Lower lobe of right lung (tissue), 2 donors: Measurements from ENCODE around the gene S100B. TPM values are rescaled to one million over a fixed set of nuclear protein-coding genes. Genes with fewer than 3 reads are reported as not detected.

ENCODE experiments used
- ATAC-seq, 2 donors: fragments of 200-7000 bp; cut with Tn5 transposase; one replicate each; pipeline ENCODE4 v1.9.1; 2020 to 2022; ENCODE audit warnings: mild to moderate bottlenecking in 2 of 2, moderate library complexity in 2 of 2
- DNase-seq: peaks from one replicate; pipeline ENCODE4 v3.0.0-alpha.2; 2020
- H3K27ac ChIP-seq: fragments of 200-600 bp; one replicate; pipeline ENCODE4 v1.8.0; 2022
- H3K27me3 ChIP-seq: fragments of 200-600 bp; one replicate; pipeline ENCODE4 v1.8.0; 2022; ENCODE audit warnings: low read depth
- H3K36me3 ChIP-seq: fragments of 200-600 bp; one replicate; pipeline ENCODE4 v1.8.0; 2022; ENCODE audit warnings: mild to moderate bottlenecking
- H3K4me1 ChIP-seq: fragments of 200-600 bp; one replicate; pipeline ENCODE4 v1.8.0; 2022
- H3K4me3 ChIP-seq: fragments of 200-600 bp; one replicate; pipeline ENCODE4 v1.8.0; 2022; ENCODE audit warnings: mild to moderate bottlenecking
- H3K9me3 ChIP-seq: fragments of 200-600 bp; one replicate; pipeline ENCODE4 v1.8.0; 2022
- intact Hi-C: fragments of 100-400 bp; cut with DNase I; formaldehyde crosslinking; loops from one replicate; pipeline ENCODE4 v1.11.0; 2022
- total RNA-seq: library from RNA; stranded (reverse); fragmentation: NEBNext Ultra II Directional; extraction: Animal tissue kit (Norgen Biotek cat#: 25700); gene quantifications from one replicate; pipeline ENCODE4 v1.2.1, GENCODE V29; 2021
- TF ChIP-seq, protein P1 (sequence below): fragments of 200-600 bp; IDR thresholded peaks from one replicate; pipeline ENCODE4 v1.8.0; 2022; ENCODE audit warnings: antibody characterized with exemption, mild to moderate bottlenecking
- donor health status: DM: no; HTN: yes; CAD: no; lungs with severe emphysema.

S100B gene
- total RNA-seq, 1 donor from 2014 or later, result 4.5 TPM

DNA sequence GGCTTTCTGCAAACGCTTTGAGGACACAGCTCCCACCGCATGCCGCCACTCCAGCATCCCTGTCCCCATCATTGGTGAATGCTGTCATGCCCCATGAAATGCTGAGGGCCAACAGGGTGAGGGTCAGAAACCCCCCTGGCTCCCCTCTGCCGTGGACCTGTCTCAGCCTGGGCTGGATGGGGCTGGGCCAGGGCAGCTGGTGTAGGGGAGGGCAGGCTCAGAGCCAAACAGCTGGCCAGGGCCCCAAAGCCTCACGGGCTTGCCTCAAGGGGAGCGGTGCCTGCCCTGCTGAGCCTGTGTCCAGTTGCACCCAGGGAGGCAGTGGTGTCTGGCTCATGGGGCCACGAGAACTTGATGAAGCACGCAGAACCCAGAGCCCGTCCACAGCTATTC lies 49.7 kb downstream of the S100B start:
- intact Hi-C loops, result no loop called here
- H3K4me1 ChIP-seq, result peaks cover 13% of the 10 kb centered on the region
- no peak overlapping the region for H3K4me3 ChIP-seq
- ATAC-seq (no peak), DNase-seq (peak; percentile 43)
- no peaks in the 10 kb centered on the region for H3K27me3 ChIP-seq
- no peaks in the 10 kb centered on the region for H3K9me3 ChIP-seq
- TF ChIP-seq, protein P1, sequence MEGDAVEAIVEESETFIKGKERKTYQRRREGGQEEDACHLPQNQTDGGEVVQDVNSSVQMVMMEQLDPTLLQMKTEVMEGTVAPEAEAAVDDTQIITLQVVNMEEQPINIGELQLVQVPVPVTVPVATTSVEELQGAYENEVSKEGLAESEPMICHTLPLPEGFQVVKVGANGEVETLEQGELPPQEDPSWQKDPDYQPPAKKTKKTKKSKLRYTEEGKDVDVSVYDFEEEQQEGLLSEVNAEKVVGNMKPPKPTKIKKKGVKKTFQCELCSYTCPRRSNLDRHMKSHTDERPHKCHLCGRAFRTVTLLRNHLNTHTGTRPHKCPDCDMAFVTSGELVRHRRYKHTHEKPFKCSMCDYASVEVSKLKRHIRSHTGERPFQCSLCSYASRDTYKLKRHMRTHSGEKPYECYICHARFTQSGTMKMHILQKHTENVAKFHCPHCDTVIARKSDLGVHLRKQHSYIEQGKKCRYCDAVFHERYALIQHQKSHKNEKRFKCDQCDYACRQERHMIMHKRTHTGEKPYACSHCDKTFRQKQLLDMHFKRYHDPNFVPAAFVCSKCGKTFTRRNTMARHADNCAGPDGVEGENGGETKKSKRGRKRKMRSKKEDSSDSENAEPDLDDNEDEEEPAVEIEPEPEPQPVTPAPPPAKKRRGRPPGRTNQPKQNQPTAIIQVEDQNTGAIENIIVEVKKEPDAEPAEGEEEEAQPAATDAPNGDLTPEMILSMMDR, result no peak
- peaks cover 94% of the 10 kb centered on the region for H3K36me3 ChIP-seq
- H3K27ac ChIP-seq, result no peak overlapping the region

DNA sequence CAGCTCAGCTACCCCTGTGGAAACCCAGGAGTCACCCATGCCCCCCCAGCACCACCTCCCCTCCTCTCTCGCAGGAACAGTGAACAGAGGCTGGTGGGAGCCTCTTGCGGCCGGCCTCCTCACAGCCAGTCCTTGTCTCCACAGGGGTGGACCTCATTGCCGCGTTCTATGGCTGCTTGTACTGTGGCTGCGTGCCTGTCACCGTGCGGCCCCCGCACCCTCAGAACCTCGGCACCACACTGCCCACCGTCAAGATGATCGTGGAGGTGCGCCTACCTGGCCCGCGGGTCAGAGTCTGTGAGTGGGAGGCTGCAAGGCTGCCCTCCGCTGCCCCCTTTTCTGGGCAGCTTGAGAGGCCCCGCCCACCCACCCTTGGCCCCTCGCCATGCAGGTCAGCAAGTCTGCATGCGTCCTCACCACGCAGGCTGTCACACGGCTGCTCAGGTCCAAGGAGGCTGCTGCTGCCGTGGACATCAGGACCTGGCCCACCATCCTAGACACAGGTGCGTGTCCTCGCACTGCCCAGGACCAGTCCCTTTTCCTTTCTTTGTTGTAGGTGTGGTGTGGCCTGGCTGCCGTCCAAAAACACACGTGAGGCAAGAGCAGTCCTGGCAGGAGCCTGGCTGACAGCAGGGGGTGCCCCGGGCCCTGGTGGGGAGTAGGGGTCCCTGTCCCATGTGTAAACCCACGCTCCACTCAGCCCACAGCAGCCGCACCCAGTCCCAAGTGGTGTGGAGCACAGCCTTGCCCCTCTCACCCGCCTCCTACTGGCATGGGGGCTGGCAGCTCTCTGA lies 50.3 kb downstream of the S100B start:
- DNase-seq, result peak; percentile 49
- H3K9me3 ChIP-seq, result no peaks in the 10 kb centered on the region
- TF ChIP-seq, protein P1, result no peak
- H3K27me3 ChIP-seq, result no peaks in the 10 kb centered on the region
- intact Hi-C loops, result no loop called here
- no peak overlapping the region for H3K4me3 ChIP-seq
- no peak for ATAC-seq
- peaks cover 13% of the 10 kb centered on the region for H3K4me1 ChIP-seq
- peaks cover 91% of the 10 kb centered on the region for H3K36me3 ChIP-seq
- H3K27ac ChIP-seq, result no peak overlapping the region

DNA sequence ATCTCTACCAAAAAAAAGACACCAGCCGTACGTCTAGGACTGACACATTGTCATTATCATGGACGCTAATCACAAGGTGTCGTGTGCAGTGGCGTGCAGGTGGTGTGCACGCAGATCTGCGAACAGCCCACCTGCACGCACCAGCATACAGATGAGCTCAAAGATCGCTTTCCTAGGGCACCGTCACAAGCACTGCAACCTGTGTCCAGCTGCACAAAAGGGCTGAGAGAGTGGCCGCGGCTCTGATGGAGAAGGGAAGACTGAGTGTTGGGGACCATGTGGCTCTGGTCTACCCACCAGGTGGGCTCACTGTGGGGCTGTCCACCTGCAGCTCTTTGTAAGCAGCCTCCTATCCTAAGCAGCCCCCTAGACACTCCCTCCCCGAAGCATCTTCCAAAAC lies 50.9 kb downstream of the S100B start:
- Histone ChIP-seq H3K36me3 (peaks cover 88% of the 10 kb centered on the region), H3K27me3 (no peaks in the 10 kb centered on the region), H3K9me3 (no peaks in the 10 kb centered on the region), H3K4me1 (peaks cover 13% of the 10 kb centered on the region), H3K27ac (no peak overlapping the region), H3K4me3 (no peak overlapping the region)
- intact Hi-C loops, result no loop called here
- TF ChIP-seq, protein P1, result no peak
- DNase-seq (no peak), ATAC-seq (no peak)

DNA sequence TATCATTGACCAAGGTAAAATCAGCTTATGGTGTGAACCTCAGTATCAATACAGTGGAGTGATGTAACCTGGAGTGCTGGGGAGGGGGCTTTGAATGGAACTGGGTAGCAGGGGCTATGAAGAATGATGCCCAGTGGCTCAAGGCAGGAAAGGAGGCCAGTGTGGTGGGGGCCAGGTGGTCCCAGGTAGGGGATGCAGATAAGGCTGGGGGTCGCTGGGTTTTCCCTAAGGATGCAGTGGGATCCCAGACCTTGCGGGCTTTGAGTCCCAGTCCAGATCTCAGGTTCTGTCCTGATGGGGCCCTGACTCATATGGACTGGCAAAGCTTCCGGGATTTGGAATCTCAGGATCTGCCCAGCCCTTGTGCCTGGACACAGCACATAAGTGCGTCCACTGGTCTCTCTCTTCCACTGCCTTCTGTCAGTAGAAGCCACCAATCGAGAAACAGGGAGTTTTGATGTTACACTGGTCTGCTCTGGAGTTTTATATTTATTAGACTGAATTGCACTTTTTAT lies 52.0 kb downstream of the S100B start:
- H3K27me3 ChIP-seq, result no peaks in the 10 kb centered on the region
- no peaks in the 10 kb centered on the region for H3K9me3 ChIP-seq
- H3K36me3 ChIP-seq, result peaks cover 84% of the 10 kb centered on the region
- ATAC-seq (no peak), DNase-seq (no peak)
- H3K4me1 ChIP-seq, result peaks cover 13% of the 10 kb centered on the region
- TF ChIP-seq, protein P1, result no peak
- H3K4me3 ChIP-seq, result no peak overlapping the region
- peak overlapping the region; percentile 78 for H3K27ac ChIP-seq
- intact Hi-C loops, result no loop called here

DNA sequence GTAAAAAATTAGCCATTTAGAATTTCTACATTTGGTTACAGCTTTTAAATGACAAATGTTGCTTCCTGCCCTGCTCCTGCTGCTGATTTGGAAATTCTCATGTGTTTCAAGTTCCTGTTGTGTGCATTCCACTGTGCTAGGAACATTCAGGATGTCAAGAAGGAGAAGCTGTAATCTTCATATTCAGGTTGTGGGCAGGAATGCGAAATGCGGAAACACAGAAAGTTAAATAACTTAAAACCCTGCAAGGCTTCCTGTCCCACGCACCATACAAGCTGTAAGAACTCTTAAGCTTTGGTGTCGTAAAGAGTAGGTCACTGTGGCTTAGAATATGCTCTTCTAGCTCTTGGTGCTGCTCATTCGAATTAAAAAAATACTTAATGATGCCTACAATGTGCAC lies 52.6 kb downstream of the S100B start:
- peaks cover 84% of the 10 kb centered on the region for H3K36me3 ChIP-seq
- intact Hi-C loops, result no loop called here
- H3K4me3 ChIP-seq, result peak overlapping the region; percentile 38
- peaks cover 13% of the 10 kb centered on the region for H3K4me1 ChIP-seq
- ATAC-seq (peak; percentile 51 to 58), DNase-seq (no peak)
- H3K9me3 ChIP-seq, result no peaks in the 10 kb centered on the region
- H3K27me3 ChIP-seq, result no peaks in the 10 kb centered on the region
- peak overlapping the region; percentile 78 for H3K27ac ChIP-seq
- TF ChIP-seq, protein P1, result no peak
